ENCODE measurements around the gene CUX1. TPM values are rescaled to one million over a fixed set of nuclear protein-coding genes. Genes with fewer than 3 reads are reported as not detected.

CUX1 gene
- total and polyA plus RNA-seq, 10 of the 15 experiments (the other 5 are each of a cell fraction or from before 2014, with no cell fraction given): 6.1 to 48.6 (median 25.9) TPM

DNA sequence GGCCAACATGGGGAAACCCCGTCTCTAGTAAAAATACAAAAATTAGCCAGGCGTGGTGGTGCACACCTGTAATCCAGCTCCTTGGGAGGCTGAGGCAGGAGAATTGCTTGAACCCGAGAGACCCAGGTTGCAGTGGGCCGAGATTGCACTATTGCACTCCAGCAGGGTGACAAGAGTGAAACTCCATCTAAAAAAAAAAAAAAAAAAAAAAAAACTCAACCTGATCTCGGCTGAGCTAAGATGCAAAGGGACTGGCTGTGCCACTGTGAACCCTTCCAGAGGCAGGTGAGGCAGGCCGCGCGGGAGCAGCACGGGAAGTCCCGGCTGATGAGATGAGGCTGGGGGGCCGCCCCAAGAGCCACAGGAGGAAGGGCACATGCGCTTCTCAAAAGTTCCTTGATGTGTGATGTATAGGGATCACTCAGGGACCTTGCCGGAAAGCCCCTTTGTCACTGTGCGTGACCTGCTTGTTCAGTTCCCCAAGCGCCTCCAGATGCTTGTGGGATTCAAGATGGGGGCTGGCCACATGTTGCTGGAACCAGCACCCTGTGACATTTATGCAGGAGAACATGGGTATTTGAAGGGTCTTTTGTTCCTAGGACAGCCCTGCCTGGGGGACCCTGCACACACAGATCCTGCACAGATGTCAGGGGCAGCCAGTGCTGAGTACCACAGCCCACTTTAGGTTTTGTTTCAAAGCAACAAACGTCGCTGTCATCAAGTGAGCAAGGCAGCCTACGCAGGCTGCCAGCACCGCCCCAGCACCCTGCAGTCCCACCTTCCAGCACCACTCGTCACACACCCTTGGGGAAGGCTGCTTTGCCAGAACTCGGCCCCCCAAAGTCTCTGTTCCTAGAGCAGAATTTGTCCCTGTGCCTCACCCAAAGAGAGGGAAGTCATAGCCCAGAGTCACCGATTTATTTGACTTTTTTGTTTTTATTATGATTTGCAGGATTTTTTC lies 394.4 kb downstream of the CUX1 start (continued):
- no peak for TF ChIP-seq NFYB (IDR thresholded peaks at IDR 0.05; ENCODE audit: insufficient read depth, low read depth, low read length)
- no peak for TF ChIP-seq SP1 (IDR thresholded peaks at IDR 0.05; ENCODE audit: low read depth, low read length)
- no peak for TF ChIP-seq ZNF622 (IDR thresholded peaks at IDR 0.05)
- peak; percentile 59; the same call in 1 of the 2 replicates for TF ChIP-seq SPI1 (IDR thresholded peaks at IDR 0.05; ENCODE audit: borderline replicate concordance, insufficient read depth, low read depth, low read length)
- TF ChIP-seq, protein P1, sequence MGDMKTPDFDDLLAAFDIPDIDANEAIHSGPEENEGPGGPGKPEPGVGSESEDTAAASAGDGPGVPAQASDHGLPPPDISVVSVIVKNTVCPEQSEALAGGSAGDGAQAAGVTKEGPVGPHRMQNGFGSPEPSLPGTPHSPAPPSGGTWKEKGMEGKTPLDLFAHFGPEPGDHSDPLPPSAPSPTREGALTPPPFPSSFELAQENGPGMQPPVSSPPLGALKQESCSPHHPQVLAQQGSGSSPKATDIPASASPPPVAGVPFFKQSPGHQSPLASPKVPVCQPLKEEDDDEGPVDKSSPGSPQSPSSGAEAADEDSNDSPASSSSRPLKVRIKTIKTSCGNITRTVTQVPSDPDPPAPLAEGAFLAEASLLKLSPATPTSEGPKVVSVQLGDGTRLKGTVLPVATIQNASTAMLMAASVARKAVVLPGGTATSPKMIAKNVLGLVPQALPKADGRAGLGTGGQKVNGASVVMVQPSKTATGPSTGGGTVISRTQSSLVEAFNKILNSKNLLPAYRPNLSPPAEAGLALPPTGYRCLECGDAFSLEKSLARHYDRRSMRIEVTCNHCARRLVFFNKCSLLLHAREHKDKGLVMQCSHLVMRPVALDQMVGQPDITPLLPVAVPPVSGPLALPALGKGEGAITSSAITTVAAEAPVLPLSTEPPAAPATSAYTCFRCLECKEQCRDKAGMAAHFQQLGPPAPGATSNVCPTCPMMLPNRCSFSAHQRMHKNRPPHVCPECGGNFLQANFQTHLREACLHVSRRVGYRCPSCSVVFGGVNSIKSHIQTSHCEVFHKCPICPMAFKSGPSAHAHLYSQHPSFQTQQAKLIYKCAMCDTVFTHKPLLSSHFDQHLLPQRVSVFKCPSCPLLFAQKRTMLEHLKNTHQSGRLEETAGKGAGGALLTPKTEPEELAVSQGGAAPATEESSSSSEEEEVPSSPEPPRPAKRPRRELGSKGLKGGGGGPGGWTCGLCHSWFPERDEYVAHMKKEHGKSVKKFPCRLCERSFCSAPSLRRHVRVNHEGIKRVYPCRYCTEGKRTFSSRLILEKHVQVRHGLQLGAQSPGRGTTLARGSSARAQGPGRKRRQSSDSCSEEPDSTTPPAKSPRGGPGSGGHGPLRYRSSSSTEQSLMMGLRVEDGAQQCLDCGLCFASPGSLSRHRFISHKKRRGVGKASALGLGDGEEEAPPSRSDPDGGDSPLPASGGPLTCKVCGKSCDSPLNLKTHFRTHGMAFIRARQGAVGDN (IDR thresholded peaks at IDR 0.05): peak; percentile 96
- TF ChIP-seq ZZZ3 (IDR thresholded peaks at IDR 0.05; ENCODE audit: control insufficient read depth, insufficient read length, low read depth): no peak
- TF ChIP-seq, protein P2, sequence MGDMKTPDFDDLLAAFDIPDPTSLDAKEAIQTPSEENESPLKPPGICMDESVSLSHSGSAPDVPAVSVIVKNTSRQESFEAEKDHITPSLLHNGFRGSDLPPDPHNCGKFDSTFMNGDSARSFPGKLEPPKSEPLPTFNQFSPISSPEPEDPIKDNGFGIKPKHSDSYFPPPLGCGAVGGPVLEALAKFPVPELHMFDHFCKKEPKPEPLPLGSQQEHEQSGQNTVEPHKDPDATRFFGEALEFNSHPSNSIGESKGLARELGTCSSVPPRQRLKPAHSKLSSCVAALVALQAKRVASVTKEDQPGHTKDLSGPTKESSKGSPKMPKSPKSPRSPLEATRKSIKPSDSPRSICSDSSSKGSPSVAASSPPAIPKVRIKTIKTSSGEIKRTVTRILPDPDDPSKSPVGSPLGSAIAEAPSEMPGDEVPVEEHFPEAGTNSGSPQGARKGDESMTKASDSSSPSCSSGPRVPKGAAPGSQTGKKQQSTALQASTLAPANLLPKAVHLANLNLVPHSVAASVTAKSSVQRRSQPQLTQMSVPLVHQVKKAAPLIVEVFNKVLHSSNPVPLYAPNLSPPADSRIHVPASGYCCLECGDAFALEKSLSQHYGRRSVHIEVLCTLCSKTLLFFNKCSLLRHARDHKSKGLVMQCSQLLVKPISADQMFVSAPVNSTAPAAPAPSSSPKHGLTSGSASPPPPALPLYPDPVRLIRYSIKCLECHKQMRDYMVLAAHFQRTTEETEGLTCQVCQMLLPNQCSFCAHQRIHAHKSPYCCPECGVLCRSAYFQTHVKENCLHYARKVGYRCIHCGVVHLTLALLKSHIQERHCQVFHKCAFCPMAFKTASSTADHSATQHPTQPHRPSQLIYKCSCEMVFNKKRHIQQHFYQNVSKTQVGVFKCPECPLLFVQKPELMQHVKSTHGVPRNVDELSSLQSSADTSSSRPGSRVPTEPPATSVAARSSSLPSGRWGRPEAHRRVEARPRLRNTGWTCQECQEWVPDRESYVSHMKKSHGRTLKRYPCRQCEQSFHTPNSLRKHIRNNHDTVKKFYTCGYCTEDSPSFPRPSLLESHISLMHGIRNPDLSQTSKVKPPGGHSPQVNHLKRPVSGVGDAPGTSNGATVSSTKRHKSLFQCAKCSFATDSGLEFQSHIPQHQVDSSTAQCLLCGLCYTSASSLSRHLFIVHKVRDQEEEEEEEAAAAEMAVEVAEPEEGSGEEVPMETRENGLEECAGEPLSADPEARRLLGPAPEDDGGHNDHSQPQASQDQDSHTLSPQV (IDR thresholded peaks at IDR 0.05): 0 out of 2 replicates have a peak, but pooled peaks have one; percentile 78
- no peak for TF ChIP-seq GABPA (IDR thresholded peaks at IDR 0.05; ENCODE audit: low read depth)
- TF ChIP-seq, protein P3, sequence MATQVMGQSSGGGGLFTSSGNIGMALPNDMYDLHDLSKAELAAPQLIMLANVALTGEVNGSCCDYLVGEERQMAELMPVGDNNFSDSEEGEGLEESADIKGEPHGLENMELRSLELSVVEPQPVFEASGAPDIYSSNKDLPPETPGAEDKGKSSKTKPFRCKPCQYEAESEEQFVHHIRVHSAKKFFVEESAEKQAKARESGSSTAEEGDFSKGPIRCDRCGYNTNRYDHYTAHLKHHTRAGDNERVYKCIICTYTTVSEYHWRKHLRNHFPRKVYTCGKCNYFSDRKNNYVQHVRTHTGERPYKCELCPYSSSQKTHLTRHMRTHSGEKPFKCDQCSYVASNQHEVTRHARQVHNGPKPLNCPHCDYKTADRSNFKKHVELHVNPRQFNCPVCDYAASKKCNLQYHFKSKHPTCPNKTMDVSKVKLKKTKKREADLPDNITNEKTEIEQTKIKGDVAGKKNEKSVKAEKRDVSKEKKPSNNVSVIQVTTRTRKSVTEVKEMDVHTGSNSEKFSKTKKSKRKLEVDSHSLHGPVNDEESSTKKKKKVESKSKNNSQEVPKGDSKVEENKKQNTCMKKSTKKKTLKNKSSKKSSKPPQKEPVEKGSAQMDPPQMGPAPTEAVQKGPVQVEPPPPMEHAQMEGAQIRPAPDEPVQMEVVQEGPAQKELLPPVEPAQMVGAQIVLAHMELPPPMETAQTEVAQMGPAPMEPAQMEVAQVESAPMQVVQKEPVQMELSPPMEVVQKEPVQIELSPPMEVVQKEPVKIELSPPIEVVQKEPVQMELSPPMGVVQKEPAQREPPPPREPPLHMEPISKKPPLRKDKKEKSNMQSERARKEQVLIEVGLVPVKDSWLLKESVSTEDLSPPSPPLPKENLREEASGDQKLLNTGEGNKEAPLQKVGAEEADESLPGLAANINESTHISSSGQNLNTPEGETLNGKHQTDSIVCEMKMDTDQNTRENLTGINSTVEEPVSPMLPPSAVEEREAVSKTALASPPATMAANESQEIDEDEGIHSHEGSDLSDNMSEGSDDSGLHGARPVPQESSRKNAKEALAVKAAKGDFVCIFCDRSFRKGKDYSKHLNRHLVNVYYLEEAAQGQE (IDR thresholded peaks at IDR 0.05; ENCODE audit: low read depth, low read length): no peak
- TF ChIP-seq MEF2B (IDR thresholded peaks at IDR 0.05; ENCODE audit: partially characterized antibody, poor library complexity, severe bottlenecking): no peak
- no peak for TF ChIP-seq BMI1 (IDR thresholded peaks at IDR 0.05; ENCODE audit: borderline replicate concordance)
- peak in 1 of 2 experiments; percentile 45; a peak in 1 of 4 replicates for TF ChIP-seq EP300 (IDR thresholded peaks at IDR 0.05; ENCODE audit: borderline replicate concordance in 1 of 2, control insufficient read depth in 1 of 2, low read depth in 2 of 2, low read length in 2 of 2)
- no peak for TF ChIP-seq STAT1 (conservative IDR thresholded peaks at IDR 0.05)
- TF ChIP-seq MXI1 (IDR thresholded peaks at IDR 0.05; ENCODE audit: low read depth, low read length): no peak
- no peak for TF ChIP-seq ZNF217 (IDR thresholded peaks at IDR 0.05)
- no peak for TF ChIP-seq SMAD1 (IDR thresholded peaks at IDR 0.05; ENCODE audit: low read depth, partially characterized antibody)
